Neural crest cell (in vitro differentiated cells): ENCODE measurements around the gene RIOX2. TPM values are rescaled to one million over a fixed set of nuclear protein-coding genes. Genes with fewer than 3 reads are reported as not detected.

Experiments
- DNase-seq: peaks from one replicate; pipeline ENCODE4 v3.0.0; 2021; ENCODE audit warnings: low read depth, mixed read lengths, low spot score
- H3K27ac Mint-ChIP-seq: one replicate; pipeline ENCODE4 v1.8.0; 2021; ENCODE audit warnings: mild to moderate bottlenecking, mixed read lengths; ENCODE audit not compliant: unreplicated experiment
- H3K27me3 Mint-ChIP-seq: 2 replicates; pipeline ENCODE4 v1.8.0; 2021; ENCODE audit warnings: low read depth, mild to moderate bottlenecking, mixed read lengths
- H3K36me3 Mint-ChIP-seq: 2 replicates; pipeline ENCODE4 v1.8.0; 2021; ENCODE audit warnings: low read depth, mild to moderate bottlenecking, mixed read lengths
- H3K4me1 Mint-ChIP-seq: 2 replicates; pipeline ENCODE4 v1.8.0; 2021; ENCODE audit warnings: mixed read lengths
- H3K4me3 Mint-ChIP-seq: one replicate; pipeline ENCODE4 v1.8.0; 2021; ENCODE audit warnings: mild to moderate bottlenecking, mixed read lengths
- H3K9me3 Mint-ChIP-seq: 2 replicates; pipeline ENCODE4 v1.8.0; 2021; ENCODE audit warnings: mixed read lengths
- CTCF ChIP-seq: fragments of 200-600 bp; sonication (generic); conservative IDR thresholded peaks from 2 replicates; pipeline ENCODE4 v1.5.0; 2021; ENCODE audit warnings: antibody characterized with exemption, mild to moderate bottlenecking
- total RNA-seq: library from RNA; stranded (reverse); gene quantifications from 2 replicates; pipeline ENCODE4 v1.2.1, GENCODE V29; 2021

The RIOX2 gene
- total RNA-seq, 1 donor from 2014 or later: 21.0 TPM

GRCh38 chr3:97930018-97930417, 42.2 kb downstream of the RIOX2 start:
- no peak for TF ChIP-seq CTCF
- H3K4me3 Mint-ChIP-seq: no peak overlapping the region
- no peak for DNase-seq
- peaks cover 3% of the 10 kb centered on the region for H3K9me3 Mint-ChIP-seq
- no peak overlapping the region for H3K27ac Mint-ChIP-seq
- peaks cover 9% of the 10 kb centered on the region for H3K36me3 Mint-ChIP-seq
- H3K27me3 Mint-ChIP-seq: no peaks in the 10 kb centered on the region
- H3K4me1 Mint-ChIP-seq: no peaks in the 10 kb centered on the region

DNA sequence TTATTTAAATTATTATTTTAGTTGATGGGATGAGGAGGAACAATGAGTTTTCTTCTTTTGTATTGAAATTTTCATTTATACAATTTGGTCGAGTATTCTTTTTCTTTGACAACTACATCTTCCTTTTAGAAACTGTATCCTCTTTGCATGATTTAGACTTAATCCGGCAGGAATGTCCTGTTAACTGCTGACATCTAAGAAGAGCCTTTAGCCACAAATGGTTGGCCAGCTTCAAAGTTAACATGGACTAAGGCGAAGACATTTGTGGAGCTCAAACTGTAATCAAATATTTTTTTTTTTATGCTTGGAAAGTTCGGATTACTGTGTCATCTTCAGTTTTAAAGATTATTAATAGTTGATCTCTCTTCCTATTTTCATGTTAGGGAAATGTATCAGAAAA, 43.2 kb downstream of the RIOX2 start:
- H3K4me1 Mint-ChIP-seq: no peaks in the 10 kb centered on the region
- TF ChIP-seq CTCF: no peak
- H3K4me3 Mint-ChIP-seq: no peak overlapping the region
- no peaks in the 10 kb centered on the region for H3K27me3 Mint-ChIP-seq
- H3K27ac Mint-ChIP-seq: no peak overlapping the region
- peaks cover 3% of the 10 kb centered on the region for H3K9me3 Mint-ChIP-seq
- no peak for DNase-seq
- H3K36me3 Mint-ChIP-seq: peaks cover 9% of the 10 kb centered on the region

DNA sequence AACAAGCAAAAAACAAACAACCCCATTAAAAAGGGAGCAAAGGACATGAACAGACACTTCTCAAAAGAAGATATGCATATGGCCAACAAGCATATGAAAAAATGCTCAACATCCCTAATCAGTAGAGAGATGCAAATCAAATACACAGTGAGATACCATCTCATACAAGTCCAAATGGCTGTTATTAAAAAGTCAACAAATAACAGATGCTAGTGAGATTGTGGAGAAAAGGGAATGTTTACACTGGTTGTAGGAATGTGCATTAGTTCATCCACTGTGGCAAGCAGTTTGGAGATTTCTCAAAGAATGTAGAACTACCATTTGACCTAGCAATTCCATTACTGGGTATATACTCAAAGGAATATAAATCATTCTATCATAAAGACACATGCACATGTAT, 44.5 kb downstream of the RIOX2 start:
- Mint-ChIP-seq H3K9me3 (peaks cover 3% of the 10 kb centered on the region), H3K4me1 (no peaks in the 10 kb centered on the region), H3K36me3 (peaks cover 9% of the 10 kb centered on the region), H3K27ac (no peak overlapping the region), H3K4me3 (no peak overlapping the region), H3K27me3 (no peaks in the 10 kb centered on the region)
- no peak for TF ChIP-seq CTCF
- DNase-seq: no peak

DNA sequence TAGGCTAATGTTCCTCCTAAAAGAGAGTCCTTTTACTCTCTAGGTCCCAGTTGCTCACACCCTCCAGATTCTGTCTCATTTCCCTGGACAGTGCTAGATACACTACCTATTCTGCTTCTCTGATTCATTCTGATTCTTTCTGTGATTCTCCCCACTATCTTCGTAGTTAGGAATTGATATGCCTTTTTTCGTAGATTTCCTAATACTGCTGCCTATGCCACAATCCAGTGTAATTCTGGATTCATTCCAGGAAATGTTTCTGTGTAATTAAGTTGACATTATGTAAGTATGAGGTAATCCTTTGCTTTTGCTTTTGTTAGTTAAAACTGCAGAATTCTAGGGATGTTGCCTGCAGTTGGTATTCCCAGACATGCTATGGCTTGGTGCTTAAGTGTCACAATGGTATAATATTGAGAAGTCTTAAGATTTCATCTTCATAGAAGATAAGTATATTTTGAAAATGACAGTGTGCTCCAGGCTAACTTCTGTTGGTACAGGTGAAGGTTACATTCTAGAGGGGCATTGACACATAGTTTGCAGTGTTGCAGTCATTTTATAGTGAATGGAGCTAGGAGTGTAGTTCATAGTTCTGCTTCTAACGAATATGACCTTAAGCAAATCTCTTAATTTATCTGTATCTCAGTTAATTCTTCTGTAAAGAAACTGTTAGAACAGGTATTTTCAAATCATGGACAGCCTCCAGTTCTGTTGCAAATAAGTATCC, 54.3 kb downstream of the RIOX2 start:
- Mint-ChIP-seq H3K4me1 (no peaks in the 10 kb centered on the region), H3K36me3 (peaks cover 10% of the 10 kb centered on the region), H3K4me3 (no peak overlapping the region), H3K27me3 (no peaks in the 10 kb centered on the region), H3K9me3 (peaks cover 2% of the 10 kb centered on the region), H3K27ac (no peak overlapping the region)
- DNase-seq: no peak
- no peak for TF ChIP-seq CTCF

DNA sequence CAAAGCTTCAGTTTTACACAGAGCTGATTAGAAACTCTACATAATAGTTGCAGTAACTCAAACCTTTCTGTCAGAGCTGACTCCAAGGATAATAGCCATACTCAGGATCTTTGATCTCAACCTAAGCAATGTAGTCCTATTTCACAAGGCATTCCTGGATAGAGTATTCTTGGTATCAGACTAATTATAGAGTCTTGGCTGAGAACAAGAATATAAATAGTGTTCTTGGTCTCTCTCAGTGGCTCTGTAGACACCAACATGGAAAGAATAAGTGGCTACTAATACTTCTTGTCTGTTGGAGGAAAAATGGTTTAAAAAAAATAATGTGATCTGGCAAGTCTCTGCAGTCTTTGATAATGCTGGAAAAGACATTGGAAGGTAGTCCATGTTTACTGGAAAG, 55.7 kb downstream of the RIOX2 start:
- no peak for TF ChIP-seq CTCF
- no peak for DNase-seq
- Mint-ChIP-seq H3K36me3 (peaks cover 5% of the 10 kb centered on the region), H3K4me3 (no peak overlapping the region), H3K27ac (no peak overlapping the region), H3K27me3 (no peaks in the 10 kb centered on the region), H3K4me1 (no peaks in the 10 kb centered on the region), H3K9me3 (peaks cover 2% of the 10 kb centered on the region)
